AG08395 (cell line): ENCODE data around the gene CASKIN1.
A peak's percentile ranks its signal among the peaks of the same experiment; 100 is the strongest.

Experiments used
- DNase-seq: peaks from one replicate; pipeline ENCODE4 v3.0.0; 2012; ENCODE audit warnings: mixed read lengths, low spot score

Gene CASKIN1

DNA sequence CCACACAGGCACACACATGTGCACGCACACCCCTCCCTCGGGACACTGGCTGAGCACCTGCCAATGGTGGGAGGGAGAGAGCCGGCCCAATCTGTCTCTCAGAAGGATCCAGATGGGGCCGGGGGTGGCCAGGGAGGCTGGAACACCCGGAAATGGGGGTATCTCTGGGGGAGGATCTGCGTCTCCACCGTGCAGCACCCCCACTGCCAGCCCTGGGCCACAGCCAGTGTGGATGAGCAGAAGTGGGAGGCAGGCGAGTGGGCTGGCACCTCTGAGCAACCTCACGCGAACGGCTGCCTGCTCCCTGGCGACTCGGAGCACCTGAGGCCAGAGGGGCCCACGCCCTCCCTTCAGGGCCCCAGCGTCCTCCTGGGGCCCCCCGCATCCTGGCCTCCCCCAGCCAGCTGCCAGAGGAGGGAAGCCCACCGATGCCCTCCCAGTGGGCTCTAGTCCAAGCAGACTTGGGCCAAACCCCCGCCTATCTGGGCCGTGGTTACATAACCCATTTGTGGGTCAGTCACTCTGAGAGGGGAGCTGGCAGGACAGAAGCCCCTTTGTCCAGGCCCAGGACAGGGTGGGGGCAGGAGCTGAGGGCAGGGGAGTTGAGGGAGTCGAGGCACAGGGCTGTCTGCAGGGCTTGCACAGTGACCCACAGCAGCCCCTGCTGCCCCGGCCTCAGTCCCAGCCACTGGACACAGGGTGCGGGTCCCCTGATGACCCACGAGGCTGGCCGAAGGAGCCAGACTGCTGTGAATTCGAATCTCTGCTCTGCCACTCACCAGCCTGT is 5.6 kb downstream of the CASKIN1 start:
- no peak for DNase-seq

DNA sequence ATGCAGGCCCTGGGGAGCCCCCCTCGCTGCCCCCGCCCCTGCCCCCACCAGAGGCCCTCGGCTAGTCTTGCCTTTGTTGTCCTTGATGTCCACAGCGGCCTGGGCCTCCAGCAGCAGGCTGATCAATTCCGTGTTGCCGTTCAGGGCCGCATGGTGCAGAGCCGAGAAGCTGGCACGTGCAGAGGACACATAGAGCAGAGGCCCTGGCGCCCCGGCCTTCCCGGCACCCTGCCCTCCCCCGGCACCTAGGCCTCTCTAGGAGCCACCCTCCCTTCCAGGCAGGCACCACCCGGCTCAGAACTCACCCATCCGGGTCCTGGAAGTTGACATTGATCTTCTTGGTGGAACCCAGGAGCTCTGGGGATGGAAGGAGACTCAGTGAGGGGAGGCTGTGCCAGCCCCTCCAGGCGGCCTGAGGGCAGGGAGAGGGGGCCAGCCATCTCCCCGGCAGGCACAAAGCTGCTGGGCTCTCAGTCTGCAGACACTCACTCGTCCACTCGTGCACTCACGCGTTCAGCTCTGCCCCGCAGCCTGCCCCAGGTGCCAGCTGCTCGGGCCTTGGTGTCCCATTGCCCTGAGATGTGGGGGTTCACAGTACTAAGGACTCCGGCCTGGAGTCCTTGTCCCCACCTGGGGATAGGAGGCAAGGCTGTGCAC is 6.3 kb downstream of the CASKIN1 start:
- no peak for DNase-seq

DNA sequence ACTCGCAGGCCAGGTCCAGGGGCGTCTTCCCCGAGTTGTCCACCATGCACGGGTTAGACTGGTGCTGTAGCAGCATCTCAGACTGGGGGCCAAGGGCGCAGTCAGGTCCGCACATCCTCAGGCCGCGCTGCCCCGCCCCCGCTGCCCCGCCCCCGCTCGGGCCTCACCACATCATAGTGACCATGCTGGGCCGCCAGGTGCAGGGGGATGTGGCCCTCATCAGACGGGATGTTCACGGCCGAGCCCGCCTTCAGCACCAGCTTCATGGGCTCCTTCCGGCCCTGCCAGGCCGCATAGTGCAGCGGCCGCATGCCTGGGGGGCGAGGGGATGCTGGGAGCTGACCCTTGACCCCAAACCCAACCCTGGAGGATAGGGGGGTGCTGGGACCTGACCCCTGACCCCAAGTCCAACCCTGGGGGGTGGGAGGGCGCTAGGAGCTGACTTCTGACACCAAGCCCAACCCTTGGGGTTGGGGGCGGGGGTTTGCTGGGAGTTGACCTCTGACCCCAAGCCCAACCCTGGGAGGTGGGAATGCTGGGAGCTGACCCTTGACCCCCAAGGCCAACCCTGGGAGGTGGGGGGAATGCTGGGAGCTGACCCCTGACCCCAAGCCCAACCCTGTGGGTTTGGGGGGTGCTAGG is 7.0 kb downstream of the CASKIN1 start:
- DNase-seq: no peak

GRCh38 chr16:2188395-2188794 is 8.0 kb downstream of the CASKIN1 start:
- no peak for DNase-seq

GRCh38 chr16:2187212-2187611 is 9.2 kb downstream of the CASKIN1 start:
- DNase-seq: no peak

- no peak for DNase-seq
Observed at GRCh38 chr16:2186505-2186904, 9.9 kb downstream of the CASKIN1 start.

GRCh38 chr16:2186064-2186463 is 10.3 kb downstream of the CASKIN1 start:
- DNase-seq: no peak

- DNase-seq: no peak
Observed at GRCh38 chr16:2184962-2185361, 11.4 kb downstream of the CASKIN1 start.

DNA sequence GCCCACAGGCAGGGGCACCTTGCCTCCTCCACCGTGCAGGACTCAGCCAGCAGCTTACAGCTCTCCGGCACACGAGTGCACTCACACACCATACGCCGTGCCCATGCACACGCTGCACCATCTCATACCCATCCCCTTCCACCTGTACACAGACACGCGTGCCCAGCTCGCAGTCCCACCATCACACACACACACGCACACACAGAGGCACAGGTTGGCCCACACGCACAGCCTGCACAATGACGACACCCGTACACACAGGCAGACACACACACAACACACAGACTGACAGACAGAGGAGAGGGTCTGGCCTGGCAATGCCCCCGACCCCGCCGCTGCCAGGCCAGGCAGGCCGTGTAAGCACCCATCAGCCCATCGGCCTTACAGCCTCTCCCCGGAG is 12.1 kb downstream of the CASKIN1 start:
- DNase-seq: no peak

- DNase-seq: no peak
Observed at GRCh38 chr16:2183671-2184070, 12.7 kb downstream of the CASKIN1 start.

DNA sequence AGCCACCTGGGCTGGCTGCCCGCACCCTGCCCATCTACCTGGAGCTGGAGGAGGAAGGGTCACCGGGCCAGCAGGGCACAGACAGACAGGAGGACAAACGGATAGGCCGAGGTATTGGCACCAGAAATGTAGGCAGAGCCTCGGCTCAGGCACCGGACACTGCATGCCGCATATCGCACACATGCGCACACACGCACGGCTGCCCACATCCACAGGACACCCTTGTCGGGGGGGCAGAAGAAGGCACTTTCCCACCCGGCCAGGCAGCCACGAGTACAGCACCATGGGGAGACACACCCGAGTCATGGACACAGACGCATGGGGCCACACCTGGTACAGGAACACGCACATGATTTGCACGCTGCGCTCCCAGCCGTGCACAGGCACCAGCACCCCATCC is 14.5 kb downstream of the CASKIN1 start:
- no peak for DNase-seq

DNA sequence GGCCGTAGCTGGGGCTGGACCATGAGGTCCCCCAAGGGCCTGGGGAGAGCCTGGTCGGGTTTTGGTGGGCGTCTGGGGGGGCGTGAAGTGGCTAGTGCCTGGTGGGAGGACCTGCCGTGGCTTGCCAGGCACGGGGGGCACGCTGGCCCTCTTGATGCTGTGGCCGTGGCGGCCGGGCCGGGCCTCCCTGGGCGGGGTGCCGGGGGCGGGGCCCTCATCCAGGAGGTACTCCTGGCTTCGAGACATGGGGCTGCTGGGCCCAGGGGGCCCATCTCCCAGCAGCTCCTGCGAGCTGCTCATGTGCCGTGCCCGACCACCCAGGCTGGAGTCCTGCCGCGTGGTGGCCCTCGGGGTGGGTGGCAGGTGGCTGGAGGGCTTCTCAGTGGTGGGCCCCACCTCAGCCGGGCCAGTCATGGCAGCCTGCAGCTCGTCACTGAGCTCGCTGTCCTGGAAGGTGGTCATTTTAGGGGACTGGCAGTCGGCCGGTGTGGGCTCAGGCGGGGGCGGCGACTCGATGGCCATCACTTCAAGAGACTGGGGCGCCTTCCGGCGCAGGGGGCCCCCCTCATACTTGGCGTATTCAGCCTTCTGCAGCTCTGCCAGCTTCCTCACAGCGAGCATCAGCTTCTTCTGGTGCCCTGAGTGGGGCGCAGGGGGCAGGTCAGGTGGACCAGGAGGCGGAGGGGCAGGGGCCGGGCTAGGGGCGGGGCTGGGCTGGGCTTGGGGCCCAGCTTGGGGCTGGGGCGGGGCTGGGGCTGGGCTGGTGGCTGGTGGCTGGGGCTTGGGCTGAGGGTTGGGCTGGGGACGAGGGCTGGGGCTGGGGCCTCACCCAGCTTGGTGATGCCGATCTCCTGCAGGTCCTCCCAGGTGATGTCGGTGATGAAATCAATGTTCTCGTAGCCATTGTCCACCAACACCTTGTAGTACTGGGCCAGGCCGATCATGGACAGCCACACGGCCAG is 15.2 kb downstream of the CASKIN1 start:
- no peak for DNase-seq

DNA sequence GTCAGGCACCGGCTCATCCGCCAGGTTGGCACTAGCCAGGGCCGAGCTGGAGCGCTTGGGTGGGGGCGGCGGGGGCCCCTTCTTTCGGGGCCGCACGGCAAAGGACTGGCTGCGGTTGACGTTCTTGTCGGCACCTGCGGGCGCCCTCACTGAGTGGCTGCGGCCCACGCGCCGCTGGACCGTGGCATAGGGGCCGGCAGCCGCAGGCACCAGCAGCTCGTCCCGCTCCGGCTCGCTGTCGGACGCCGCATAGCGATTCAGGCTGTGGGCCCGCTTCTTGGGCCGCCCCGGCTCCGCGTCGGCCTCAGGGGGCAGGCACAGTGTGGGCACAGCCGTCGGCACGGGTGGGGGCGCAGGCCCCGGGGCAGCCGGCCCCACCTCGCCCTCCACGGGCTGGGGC is 15.9 kb downstream of the CASKIN1 start:
- DNase-seq: no peak

DNA sequence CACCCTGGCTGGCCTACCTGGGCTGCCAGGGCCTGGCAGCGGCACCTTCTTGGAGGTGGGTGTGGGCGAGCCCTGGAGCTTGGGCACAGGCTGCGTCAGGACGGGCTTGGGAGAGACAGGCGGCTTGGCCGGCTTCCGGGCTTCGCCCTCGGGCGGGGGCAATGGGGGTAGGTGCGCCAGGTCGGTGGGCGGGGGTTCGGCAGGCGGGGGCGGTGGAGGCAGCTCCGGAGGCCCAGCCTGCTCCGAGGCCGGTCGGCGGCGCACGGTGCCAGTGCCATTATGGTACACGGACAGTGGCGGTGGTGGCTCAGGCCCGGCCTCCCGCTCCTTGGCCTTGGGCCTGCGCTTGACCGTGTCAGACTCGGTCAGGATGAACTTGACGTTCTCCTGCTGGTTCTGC is 16.8 kb downstream of the CASKIN1 start:
- DNase-seq: no peak

GRCh38 chr16:2179107-2179501 is 17.3 kb downstream of the CASKIN1 start:
- no peak for DNase-seq

GRCh38 chr16:2178321-2179106 is 17.9 kb downstream of the CASKIN1 start:
- DNase-seq: peak; percentile 10

- DNase-seq: no peak
Observed at GRCh38 chr16:2177561-2177960, 18.8 kb downstream of the CASKIN1 start.

GRCh38 chr16:2177101-2177500 is 19.3 kb downstream of the CASKIN1 start:
- DNase-seq: no peak

GRCh38 chr16:2176047-2176446 is 20.4 kb downstream of the CASKIN1 start:
- DNase-seq: no peak

GRCh38 chr16:2175454-2175853 is 21.0 kb downstream of the CASKIN1 start:
- DNase-seq: no peak

- no peak for DNase-seq
Observed at GRCh38 chr16:2174396-2175131, 21.8 kb downstream of the CASKIN1 start.
